Bone marrow (tissue), 2 donors: ENCODE data around the gene ZNF532.
"Not testable (repeated sequence)": the region's sequence is repeated elsewhere in the genome, so short reads cannot be mapped to it uniquely, and the experiment has no call there.

Source experiments
- DNase-seq, 2 donors: peaks; one replicate each; lab custom pipeline; 2025; lab: John Stamatoyannopoulos, UW

Gene ZNF532

GRCh38 chr18:58850786-58851469 lies 13.7 kb upstream of the ZNF532 start:
- DNase-seq = no peak

DNA sequence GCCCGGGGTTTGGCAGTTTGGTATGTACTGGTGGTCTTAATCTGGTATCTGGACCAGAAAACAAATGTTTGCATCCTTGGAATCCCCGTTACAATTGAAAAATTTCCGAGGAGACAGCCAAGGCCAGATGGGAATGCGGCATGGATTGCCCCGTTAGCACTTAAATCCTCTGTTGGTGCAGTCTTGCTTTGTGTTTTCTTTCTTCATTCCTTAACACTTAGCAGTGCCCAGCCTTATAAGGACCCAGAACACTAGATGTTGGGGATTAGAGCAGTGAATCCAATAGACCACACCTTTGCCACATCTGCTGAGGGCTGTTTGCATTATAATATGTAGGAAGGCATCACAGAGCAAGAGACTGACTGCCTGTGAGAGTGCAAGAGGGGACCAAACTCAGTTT lies 12.8 kb upstream of the ZNF532 start:
- DNase-seq = no peak

DNA sequence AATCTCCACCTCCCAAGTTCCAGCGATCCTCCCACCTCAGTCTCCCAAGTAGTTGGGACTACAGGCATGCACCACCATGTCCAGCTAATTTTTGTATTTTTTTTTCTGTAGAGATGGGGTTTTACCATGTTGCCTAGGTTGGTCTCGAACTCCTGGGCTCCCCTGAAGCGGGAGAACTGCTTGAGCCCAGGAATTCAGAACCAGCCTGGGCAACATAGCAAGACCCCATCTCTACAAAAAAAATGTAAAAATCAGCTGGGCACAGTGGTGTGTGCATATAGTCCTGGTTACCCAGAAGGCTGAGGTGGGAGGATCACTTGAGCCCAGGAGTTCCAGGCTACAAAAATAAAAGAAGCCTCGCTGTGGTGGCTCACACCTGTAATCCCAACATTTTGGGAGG lies 12.0 kb upstream of the ZNF532 start:
- DNase-seq = no peak

- no peak for DNase-seq
Measured at GRCh38 chr18:58853561-58853960, 11.1 kb upstream of the ZNF532 start.

- not testable (repeated sequence) for DNase-seq
Measured at GRCh38 chr18:58855521-58855920, 9.2 kb upstream of the ZNF532 start.

GRCh38 chr18:58856881-58857280 lies 7.8 kb upstream of the ZNF532 start:
- DNase-seq = no peak

GRCh38 chr18:58858591-58859468 lies 5.8 kb upstream of the ZNF532 start:
- DNase-seq = no peak

GRCh38 chr18:58859907-58860306 lies 4.8 kb upstream of the ZNF532 start:
- DNase-seq = no peak

GRCh38 chr18:58860747-58861231 lies 3.9 kb upstream of the ZNF532 start:
- no peak for DNase-seq

DNA sequence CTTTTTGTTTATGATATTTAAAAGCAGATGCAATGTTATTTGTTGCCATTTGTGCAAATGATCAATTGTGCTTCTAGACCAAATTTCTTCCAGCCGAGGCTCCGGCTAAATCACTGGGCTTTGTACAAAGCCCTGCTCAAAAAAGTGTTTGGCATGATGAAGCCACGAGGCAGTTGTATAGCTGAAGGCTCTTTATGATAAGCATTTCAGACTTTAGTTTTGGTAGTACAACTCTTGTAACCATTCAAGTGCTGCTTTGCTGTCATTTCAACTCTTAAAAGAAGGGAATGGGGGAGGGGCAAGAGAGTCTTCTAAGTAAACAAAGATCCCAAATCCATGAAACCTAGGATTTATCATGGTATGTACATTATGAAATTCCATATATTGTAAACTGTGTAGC lies 3.3 kb upstream of the ZNF532 start:
- DNase-seq = no peak

DNA sequence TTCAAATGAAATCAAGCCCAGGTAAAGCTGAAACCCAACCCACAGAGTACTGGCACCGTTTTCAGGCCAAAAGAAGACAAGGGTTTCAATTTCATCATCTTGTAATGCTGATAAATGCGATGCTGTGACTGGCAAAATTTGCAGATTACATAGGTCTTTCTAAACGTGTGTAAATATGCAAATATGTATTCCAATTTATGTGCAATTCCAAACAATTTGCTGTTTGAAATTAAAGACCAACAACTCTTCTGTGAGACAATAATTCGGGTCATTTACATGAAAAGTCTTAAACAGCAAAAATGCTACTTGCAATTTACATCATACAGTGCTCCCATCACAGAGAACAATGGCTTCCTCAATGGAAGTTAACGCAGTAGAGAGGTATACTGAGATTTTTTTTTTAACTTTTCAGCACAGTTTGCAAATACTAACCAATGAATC lies 2.8 kb upstream of the ZNF532 start:
- no peak for DNase-seq

DNA sequence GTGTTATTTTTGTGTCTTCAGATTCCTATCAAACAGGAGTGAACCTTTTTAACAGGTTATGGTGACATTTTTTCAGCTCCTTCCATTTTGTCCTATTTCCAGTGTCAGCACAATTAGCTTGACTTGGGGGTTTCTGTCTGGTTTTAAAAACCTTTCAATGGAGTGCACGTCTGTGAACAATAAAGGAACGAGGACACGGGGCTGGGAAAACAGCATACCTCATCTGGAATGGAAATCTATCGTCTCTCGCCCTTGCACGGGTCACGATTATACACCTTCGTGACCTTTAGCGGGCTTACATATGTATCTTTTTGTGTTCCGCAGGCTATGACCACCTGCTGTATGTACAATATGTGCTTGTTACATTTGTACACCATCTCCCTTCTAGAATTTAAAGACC lies 2.3 kb upstream of the ZNF532 start:
- DNase-seq = no peak

DNA sequence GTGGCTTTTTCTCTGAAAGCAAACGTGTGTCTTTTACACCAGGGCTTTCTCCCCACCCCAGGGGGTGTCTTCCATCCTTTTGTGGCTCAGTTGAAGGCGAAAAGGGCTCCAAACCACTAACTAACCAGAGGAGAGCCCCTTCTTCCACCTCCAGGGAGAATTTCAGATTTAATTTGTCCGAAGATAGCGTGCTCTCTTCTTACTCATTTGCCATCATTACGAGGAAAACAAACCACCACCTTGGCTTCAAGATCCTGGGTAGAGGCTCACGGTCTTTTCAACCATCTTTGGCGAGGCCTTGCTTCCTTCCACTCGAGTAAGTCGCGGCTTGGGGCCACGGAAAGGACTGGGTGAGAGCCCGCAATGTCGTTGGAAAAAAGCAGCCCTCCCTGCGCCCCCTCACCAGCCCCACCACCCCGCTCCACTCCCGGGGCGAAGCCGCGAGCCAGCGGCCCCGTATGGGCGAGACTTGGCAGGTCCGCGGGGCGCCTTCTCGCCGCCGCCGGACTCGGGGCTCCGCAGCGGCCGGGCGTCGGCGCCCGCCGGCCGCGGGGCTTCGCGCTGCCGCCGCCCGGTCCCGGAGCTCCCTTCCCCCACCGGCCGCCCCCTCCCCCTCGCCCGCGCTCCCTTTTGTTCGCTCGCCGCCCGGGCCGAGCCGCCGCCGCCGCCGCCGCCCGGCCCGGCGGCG lies 1.7 kb upstream of the ZNF532 start:
- DNase-seq = peak in 1 of 2 donors; percentile 41

- DNase-seq = peak in 1 of 2 donors; percentile 29
Measured at GRCh38 chr18:58863539-58864145, 1.0 kb upstream of the ZNF532 start.

DNA sequence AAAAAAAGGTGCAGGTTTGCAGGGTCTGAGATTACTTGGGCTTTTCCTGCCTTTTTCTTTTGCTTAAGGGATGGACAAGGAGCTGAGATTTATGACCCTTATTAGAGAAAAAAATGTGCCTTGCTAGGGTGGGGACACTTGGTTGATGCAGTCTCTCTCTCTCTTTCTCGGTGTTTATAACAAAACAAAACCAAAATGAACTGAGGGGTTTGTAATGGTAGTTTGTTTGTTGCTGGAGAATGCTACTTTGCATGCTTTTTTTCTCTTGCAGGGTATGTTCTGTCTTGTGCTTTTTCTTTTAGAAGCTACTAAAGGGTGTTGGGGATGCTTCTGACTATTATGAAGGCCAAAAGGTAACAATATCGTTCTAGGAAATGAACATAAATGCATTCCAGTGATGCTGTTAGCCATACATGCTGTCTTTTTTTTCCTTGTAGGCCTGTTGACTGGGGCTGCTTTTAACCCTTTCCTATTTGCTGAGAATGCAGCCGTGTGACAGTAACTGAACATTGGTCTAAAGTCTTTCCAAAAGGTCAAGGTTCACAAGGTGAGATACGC lies 435 bp downstream of the ZNF532 start:
- no peak for DNase-seq

DNA sequence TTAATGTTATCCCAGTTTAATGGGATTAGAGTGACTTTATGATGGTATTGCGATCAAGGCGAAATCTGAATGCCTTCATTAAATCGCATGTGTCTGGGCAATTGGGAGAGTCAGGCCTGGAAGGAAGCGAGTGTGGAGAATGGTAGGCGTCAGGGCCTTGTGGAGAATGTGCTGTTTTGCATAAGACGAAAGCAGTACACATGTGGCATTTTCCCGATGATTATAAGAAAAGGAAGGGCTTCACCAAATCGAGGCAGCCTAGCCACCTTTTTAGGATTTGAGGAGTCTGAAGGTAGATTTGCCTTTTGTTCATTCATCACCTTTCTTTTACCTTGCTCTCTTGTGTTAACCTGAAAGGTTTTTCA lies 1.0 kb downstream of the ZNF532 start:
- no peak for DNase-seq

GRCh38 chr18:58866066-58866772 lies 1.5 kb downstream of the ZNF532 start:
- DNase-seq = no peak

GRCh38 chr18:58866773-58867150 lies 2.1 kb downstream of the ZNF532 start:
- DNase-seq = no peak

DNA sequence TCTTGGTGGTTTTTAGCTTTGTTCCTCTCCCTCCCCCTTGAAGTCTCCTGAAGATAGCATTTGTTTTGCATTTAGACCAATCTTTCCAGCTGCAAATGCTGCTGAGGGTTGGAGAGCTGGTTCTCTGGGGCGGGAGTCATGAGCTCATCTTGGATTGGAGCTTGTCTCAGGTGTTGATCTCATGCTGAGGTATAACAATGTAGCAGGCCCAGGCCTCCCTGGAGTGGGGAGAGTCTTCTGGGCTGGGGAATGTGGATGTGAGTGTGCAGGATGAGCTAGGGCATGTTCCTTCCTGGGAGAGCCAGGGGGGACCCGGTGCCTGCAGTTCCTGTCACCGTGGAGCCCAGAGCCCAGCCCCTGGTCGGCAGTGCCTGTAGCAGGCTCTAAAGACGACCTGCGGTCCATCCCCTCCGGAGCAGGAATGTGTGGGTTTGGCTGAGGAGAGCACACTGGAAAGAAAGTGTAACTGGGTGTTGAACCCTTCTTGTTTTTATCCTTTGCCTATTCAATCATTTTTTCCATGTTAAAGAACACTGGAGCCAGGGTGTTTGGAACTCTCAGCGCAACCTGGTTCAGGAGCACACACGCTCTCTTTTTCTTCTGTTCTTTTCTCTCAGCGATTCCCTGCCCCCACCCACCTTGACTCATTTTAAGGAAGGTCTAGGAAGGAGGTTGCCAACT lies 2.7 kb downstream of the ZNF532 start:
- DNase-seq = no peak

DNA sequence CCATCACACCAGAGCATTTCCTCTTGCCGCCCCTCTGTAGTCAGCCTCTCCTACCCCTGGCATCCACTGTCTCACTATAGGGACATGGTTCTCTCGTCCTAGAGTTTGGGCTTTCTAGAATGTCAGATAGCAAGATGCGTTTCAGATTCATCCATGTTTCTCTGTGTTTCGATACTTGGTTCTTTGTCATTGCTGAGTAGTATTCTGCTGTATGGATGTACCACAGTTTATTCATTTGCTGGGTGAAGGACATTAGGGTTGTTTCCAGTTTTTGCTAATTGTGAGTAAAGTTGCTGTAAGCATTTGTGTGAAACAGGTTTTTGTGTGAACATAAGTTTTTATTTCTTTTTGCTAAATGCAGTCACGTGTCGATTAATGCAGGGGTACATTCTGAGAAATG lies 3.8 kb downstream of the ZNF532 start:
- no peak for DNase-seq

- DNase-seq = no peak
Measured at GRCh38 chr18:58870130-58870529, 5.5 kb downstream of the ZNF532 start.
